GM18519 (cell line): ENCODE results near the gene USHBP1.
A peak's percentile ranks its signal among the peaks of the same experiment; 100 is the strongest.

Experiments
- ATAC-seq: cut with Tn5 transposase; IDR thresholded peaks from one replicate; pipeline ENCODE4 v1.9.1; 2021; ENCODE audit warnings: mild to moderate bottlenecking, moderate library complexity; ENCODE audit not compliant: unreplicated experiment, low FRiP score

The USHBP1 gene, protein sequence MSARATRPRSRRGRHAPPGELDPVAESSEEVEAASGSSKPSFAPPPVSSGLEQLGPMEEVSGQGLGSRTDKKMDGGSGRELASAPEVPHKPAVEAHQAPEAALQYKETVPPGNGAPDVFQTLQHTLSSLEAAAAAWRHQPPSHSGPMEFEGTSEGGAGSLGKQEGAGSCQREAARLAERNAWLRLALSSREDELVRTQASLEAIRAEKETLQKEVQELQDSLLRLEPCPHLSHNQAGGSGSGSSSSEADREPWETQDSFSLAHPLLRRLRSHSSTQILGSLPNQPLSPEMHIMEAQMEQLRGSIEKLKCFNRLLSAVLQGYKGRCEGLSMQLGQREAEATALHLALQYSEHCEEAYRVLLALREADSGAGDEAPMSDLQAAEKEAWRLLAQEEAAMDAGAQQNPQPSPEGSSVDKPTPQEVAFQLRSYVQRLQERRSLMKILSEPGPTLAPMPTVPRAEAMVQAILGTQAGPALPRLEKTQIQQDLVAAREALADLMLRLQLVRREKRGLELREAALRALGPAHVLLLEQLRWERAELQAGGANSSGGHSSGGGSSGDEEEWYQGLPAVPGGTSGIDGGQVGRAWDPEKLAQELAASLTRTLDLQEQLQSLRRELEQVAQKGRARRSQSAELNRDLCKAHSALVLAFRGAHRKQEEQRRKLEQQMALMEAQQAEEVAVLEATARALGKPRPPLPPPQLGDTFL

DNA sequence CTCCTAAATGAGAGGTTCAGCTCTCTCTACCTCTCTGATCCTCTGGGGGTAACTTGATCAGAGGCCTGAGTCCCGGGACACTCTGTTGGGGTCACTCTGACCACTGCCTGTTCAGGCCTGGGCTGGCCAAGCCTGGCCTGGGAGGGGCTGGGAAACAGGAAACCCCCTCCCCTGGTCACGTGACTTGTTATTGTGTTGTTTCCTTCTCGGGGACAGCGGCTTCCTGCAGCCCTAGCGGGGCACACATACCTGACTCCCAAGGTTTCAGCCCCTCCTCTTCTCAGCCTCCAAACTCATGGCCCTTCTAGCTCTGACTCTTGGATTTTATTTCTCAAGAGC lies at the start of gene USHBP1:
USHBP1 (minus strand) TSS at position 105 of the 339 bp plus-strand sequence. CDS start 446 bp downstream, outside the sequence.
- ATAC-seq, result no peak

DNA sequence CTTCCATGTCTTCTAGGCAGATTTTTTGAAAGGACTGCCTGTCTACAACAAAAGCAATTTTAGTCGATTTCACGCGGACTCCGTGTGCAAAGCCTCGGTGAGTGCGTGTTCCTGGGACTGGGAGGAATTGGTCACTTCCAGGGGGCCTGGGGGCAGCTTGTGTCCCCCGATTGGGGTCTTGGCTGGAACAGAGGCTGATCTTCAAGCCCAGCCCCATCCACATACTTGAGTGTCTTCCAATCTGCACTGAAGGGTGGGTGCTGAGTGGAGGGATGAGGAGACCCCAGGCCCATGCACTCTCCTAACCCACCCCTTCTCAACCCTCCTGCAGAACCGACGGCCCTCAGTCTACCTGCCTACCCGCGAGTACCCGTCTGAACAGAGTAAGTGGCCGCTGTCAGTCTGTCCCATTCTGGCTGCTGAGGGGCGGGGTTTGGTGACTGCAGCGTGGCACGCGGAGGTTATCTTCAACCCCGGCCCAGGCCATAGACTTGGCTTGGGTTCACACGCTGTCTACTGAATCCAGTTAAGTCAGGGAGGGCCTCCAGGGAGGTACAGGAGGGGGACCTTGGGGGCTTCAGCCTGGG lies 49.6 kb upstream of the USHBP1 start:
- ATAC-seq, result no peak

DNA sequence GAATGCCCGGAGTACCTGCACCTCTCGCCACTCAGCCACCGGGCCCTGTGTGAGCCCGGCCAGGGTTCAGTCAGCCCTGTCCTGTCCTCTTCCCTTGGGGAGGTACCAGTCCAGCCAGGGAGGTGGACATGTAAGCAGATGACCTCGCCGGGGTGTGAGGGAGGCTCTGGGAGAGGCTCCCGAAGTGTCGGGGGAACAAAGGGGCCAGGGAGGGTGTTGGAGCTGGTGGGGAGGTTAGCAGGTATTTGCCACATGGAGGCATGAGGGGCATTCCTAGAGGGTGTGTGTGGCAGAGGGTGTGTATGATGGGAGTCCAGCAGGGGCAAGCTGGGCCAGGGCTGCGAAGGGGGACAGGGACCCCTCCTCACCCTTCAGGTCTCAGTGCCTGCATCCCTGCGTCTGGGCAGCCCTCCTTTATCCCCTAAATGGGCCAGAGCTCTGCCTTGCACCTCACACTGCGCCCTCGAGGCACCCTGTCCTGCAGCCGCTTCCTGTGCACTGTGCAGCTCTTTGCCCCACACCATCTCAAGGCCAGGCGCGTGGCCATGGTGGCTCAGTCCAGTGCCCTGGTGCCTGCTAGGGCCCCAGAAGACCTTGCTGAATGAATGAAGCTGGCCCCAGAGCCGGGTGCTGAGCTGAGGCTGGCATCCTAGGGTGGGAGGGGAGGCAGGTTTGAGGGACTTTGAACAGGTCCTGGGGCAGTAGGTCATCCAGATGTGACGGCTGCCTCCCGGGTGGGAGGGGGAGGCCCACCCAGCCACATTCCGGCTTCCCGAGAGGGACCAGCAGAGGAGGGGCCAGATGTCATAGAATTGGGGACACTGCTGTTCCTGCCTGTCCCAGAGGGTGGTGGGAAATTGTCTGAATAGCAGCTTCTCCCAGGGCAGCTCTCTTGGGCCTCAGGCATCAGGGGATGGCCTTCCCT lies 47.9 kb upstream of the USHBP1 start:
- no peak for ATAC-seq

DNA sequence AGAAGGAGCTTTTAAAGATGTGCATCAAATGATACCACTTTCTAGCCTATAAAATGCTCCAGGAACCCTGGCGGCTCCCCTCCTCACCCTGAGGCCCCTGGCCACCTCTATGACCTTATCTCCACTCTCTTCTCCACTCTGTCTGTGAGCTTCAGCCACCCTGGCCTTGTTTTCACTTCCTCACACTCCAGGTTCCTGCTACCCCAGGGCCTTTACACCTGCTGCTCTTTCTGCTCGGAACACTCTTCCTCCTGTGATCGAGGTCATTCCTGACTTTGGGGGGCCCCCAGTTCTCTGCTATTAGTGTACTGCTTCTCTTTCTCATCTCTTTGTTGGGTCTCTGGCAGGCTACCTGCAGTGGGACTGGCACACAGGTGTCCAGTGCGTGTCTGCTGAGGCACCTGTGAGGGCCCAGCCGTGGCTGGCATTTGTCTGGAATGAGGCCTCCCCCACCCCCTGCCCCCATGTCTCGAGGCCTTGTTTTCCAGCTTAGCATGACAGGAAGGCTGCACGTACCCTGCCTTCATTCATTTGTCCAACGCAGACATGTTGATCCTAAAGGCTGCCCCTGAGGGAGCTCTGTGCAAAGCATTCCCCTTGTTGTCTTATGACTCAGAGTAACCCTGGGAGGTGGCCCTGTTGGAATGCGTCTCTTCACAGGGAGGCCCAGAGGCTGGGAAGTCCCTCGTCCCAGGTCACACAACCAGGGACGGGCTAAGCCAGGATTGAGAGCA lies 47.1 kb upstream of the USHBP1 start:
- no peak for ATAC-seq

DNA sequence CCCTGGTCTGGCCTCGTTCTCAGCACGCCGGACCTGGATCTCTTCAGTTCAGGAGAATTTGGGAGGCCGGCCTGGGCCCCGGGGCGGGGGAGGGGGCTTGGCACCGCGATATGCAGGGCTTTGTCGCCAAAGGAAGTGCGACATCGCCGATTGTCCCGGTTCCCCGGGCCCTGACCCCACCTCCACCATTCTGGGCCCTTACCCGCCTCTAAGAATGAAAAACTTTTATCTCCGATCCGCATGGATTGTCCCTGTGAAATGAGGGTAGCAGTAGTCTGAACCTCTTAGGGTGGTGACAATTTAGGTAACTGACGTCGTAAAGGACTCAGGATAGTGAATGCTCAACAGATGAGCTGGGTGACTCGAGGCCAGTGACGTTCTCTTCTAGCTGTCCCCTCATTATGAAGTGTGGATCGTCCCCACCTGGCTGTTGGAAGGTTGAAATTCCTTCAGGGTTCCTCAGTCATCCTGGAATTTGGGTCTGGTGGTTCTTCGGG lies 45.5 kb upstream of the USHBP1 start:
- ATAC-seq, result no peak

DNA sequence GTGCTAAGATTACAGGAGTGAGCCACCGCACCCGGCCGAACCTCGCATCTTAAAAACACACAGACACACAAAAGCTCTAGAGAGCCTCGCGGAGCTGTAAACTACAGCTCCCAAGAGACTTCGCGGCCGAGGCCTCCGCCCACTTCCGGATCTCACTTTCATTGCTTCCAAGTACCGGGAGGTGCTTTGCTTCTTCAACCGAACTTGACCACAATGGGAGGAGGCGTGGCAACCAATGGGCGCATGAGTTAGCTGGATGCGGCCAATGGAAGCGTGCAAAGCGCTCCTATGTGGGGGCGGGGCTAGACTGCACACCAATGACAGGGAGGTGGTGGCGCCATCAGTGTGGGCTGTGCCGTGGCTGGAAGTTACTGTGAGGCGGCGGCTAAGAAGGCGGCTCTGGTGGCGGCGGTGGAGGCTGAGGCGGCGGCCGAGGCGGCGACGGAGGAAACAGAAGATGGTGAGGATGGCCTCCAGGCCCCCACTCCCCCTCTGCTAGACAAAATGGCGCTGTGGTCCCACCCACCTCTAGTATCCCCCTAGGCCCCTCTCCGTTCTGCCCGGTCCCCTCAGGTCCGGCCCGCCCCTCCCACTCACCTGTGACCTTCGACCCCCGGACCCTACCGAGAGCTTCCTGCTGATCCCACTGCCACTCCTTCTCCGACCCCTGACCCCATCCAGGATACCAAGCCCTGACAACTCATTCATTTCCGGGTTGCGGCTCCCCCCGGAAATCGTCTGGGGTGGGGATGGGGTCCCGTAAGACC lies 44.8 kb upstream of the USHBP1 start, which contains the start of gene DDA1:
DDA1 (plus strand) TSS at position 366 of the 767 bp plus-strand sequence; CDS start at position 458, 92 bp downstream.
- ATAC-seq, result peak; percentile 60

DNA sequence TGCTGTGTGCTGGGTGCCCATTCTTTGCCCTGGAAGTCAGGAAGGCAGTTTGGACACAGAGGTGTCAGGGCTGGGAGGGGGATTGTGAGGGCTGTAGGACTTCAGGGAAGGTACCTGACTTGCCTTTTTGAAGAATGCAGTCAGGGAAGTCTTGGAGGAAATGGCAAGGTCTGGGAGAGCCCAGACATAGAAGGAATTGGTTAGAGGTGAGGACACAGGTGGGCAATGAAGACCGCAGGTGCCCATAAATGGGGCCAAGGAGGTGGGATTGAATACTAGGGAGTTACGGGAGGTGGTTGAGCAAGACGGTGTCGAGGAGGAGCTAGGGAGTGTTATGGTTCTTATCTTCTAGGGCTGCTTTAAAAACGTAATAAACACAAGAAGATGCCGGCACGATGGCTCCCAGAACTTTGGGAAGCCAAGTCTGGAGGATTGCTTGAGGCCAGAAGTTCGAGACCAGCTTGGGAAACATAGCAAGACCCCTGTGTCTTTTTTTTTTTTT lies 43.4 kb upstream of the USHBP1 start:
- ATAC-seq, result no peak

DNA sequence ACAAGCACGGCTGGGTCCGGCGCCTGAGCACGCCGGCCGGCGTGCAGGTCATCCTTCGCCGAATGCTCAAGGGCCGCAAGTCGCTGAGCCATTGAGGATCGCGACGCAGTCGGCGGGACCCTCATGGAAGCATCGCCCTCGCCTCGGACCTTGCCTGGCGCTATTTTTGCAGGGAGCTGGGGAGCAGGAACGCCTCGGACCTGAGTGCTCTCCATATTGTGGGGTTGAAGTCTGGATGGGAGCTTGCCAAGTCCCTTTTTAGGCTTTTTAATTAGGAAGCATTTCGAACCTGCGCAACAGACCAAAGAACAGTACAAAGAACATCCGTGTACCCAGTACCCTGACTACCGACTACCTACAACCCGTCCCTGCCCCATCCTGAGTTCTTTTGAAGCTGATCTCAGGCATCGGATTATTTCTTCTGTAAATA lies 41.8 kb upstream of the USHBP1 start:
- no peak for ATAC-seq

DNA sequence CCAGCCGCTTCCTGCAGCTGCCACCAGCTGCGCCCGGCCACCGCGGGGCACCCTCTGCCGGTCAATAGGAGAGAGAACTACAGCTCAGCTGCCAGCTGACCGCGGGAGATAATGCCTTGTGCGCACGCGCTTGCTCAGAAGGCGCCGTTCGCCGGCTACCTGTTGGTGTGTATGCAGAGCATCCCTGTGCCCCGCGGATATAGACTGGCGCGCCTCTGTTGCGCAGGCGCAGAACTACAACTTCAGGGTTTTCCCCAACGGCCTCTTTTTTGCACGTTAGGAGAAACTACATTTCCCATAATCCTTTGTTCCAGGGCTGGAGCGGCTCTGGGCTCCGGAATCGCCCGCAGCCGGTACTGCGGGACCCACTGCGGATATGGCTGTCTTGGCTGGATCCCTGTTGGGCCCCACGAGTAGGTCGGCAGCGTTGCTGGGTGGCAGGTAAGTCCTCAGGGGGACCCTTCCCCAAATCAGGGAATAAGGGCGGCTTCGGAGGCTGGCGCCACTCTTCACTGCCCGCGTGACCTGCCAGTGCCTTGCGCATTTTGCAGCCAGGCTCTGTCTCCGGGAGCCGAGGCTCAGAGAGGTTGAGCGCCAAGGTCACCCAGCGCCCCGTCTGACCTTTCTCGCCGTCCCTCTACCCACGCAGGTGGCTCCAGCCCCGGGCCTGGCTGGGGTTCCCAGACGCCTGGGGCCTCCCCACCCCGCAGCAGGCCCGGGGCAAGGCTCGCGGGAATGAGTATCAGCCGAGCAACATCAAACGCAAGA lies 41.2 kb upstream of the USHBP1 start, which contains the start of gene MRPL34:
MRPL34 (plus strand) TSS at position 356 of the 768 bp plus-strand sequence; CDS start at position 377, 21 bp downstream.
- peak; percentile 52 for ATAC-seq

DNA sequence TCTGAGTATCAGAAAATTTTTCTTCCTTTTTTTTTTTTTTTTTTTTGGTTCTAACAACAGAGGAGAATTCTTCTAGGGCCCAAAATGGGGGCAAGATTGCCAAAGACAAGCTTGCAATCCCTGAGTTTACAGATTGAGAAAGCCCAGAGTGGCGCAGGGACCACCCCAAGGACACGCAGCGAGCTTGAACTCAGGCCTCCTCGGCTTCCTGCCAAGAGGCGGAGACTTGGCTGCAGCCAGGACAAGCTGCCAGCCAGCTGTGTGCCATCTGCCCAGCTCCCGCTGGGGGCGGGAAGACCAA lies 40.6 kb upstream of the USHBP1 start:
- ATAC-seq, result no peak

DNA sequence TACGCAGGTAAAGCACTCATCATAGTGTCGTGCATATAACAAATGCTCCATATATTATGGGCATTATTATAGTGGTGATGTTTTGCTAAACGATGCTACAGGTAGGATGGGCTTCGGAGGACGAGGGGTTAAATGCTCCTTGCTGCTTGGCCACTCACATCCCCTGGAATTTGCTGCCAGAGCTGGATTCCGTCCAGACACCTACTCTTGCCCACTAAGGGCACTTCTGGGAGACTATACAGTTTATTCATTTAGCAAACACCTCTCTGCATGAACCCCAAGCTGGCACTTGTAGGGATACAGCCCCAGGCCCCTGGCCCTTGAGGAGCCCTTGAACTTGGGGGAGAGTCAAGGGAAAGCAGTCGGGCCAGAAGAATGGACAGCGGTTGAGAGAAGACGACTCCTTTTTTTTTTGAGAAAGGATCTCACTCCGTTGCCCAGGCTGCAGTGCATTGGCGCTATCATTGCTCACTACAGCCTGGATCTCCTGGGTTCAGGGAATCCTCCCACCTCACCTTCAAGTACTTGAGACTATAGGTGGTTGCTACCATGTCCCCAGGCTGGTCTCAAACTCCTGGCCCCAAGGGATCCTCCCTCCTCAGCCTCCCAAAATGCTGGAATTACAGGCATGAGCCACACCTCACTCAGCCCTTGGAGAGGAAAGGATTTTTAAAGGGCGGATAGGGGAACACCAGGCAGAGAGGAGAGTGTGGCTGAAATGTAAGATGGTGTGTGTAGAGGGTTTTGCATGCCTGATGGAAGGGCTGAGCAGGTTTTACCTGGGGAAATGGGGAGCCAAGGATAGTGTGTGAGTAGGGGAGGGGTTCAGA lies 40.1 kb upstream of the USHBP1 start:
- no peak for ATAC-seq

DNA sequence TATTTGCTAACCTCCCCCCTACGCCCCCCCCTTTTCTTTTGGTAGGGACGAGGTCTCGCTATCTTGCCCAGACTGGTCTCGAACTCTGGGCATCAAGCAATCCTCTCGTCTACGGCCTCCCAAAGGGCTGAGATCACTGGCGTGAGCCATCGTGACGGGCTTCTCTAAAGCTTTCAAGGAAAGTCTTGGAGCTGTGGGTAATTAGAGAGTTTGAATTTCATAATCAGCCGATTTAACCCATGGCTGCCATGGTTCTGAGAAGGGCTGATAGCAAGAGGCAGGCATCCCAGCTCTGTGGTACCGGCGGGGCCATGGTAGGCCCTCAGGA lies 39.4 kb upstream of the USHBP1 start:
- no peak for ATAC-seq

DNA sequence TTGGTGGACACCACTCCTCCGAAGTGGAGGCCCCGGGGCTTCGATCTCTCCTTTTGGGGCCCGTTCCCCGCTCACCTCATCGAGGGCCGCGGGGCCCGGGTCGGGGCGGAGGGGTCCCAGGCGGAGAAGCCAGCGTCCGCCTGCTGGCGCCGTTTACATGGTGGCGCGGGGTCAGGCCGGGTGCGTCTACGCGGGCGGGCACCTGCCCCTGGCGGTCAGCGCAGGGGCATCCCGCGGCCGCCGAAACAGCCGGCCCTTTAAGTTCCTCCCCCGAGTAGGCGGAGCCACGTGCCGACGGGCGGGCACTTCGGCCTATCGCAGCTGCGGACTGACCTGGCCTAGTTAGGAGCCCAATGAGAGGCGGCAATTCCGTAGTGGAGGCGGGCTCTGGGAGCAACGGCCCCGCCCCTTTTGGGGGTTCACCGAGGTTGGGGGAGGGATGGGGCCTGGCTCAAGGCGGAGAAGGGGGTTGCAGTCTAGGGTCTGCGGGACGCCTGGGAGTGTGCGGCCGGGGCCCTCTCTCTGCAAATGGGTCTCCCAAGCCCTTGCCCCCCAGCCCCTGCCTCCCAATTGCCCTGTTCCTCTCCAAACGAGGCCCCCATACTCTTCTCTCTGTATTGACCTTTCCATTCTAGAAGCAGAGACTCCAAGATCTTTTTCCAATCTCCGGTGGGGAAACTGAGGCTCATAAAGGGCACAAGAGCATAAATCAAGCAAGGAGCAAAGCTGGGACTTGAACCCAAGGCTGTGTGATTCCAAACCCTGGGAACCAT lies 38.8 kb upstream of the USHBP1 start, which contains the start of gene ABHD8:
ABHD8 (minus strand) TSS at position 259 of the 773 bp plus-strand sequence. CDS start 1,809 bp downstream, outside the sequence.
- peak; percentile 58 for ATAC-seq

DNA sequence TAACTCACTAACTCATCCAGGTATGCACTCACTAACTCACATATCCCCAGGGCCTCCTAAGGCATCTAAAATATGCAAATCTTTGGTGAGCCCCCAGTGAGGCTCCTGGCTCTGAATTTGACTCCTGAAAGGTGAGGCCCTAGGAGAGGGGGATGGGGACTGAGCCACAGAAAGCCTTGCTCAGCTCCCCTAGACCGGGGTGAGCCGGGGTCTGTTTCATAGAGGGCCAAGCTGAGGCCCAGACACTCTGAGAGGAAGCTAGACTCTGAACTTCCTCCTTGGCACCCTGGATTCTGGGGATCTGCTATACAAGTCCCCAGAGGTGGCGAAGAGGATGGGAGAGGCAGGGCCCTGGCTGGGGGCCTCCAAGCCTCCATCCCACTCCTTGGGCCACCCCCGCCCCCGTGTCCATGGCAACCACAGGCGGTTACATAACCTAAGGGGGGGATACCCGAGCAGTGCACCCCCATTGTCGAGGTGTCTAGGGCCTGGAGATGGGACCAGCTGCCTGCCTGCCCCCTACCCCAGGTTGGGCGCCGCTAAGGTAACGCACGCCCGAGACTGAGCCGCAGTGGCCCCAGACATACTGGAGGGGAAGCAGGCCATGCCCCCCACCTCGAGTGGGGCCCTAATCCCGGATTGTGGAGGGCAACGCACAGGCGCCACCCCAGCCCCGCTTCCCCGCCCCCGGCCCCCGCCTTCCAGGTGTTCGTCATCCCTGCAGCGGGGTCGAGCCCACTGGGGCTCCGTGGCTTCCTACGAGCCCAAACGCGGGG lies 38.0 kb upstream of the USHBP1 start:
- no peak for ATAC-seq

DNA sequence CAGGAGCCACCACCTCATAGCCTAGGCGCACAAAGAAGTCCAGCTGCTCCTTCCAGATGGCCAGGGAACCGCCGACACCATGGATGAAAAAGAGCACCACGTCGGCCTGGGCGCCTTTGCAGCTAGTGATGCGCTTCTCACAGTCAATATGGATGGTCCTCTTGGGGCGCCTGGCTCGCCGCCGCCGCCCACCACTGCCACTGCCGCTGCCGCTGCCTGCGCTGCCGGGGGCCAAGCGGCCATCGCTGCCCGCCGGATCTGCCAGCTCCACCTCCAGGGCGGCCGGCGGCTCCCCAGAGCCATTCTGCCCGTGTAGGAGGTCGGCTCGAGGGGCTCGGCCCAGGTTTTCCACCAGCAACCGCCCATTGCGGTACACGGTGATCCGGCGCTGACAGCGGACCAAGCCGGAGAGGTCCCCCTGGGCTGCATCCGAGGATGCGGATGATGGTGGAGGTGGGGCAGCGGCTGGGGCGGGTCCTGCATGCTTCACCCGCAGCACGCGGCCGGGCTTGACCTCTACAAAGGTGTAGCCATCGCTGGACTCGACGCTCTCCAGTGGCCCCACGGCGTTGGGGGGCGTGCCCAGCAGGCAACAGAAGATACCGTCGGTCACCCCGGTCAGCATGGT lies 36.6 kb upstream of the USHBP1 start:
- ATAC-seq, result no peak
